PC-9 (cell line): Measurements from ENCODE around the gene AP3S1. TPM values are rescaled to one million over a fixed set of nuclear protein-coding genes. Genes with fewer than 3 reads are reported as not detected.
"Not testable (repeated sequence)": the region's sequence is repeated elsewhere in the genome, so short reads cannot be mapped to it uniquely, and the experiment has no call there.

Source experiments
- BruUV-seq: library from RNA; stranded (reverse); fragments of 400-500 nt; replicated peaks from 2 replicates; lab custom pipeline; 2021; lab: Mats Ljungman, UMichigan
- CTCF ChIA-PET: fragments of 300-600 bp; sonication (Branson Sonifier 250); formaldehyde crosslinking; loops from one replicate; lab custom pipeline; 2022; ENCODE audit warnings: antibody characterized with exemption; lab: Charles Lee
- POLR2A ChIA-PET: fragments of 300-600 bp; sonication (Branson Sonifier 250); formaldehyde crosslinking; loops from one replicate; lab custom pipeline; 2022; ENCODE audit warnings: antibody characterized with exemption; ENCODE audit not compliant: unreplicated experiment; lab: Charles Lee
- DNase-seq, 2 experiments: peaks; one replicate each; pipeline versions ENCODE4 v3.0.0 to v3.0.0-alpha.2; 2015 to 2022; ENCODE audit warnings: mixed read lengths in 1 of 2
- H2AFZ ChIP-seq: fragments of 200-600 bp; sonication (generic); 2 replicates; pipeline ENCODE4 v1.8.1; 2017; ENCODE audit warnings: antibody characterized with exemption
- H3F3A ChIP-seq: fragments of 200-600 bp; sonication (generic); 2 replicates; pipeline ENCODE4 v1.8.1; 2017; ENCODE audit warnings: antibody characterized with exemption, mild to moderate bottlenecking, low read depth; ENCODE audit not compliant: insufficient read depth
- H3K27ac ChIP-seq: fragments of 200-600 bp; sonication (generic); 2 replicates; pipeline ENCODE4 v1.6.1; 2016; ENCODE audit warnings: mixed run types
- H3K27me3 ChIP-seq: fragments of 200-600 bp; sonication (generic); 2 replicates; pipeline ENCODE4 v1.6.1; 2016; ENCODE audit warnings: low read depth, mixed run types; ENCODE audit not compliant: insufficient read depth
- H3K36me3 ChIP-seq: fragments of 200-600 bp; sonication (generic); 2 replicates; pipeline ENCODE4 v1.6.1; 2016; ENCODE audit warnings: low read depth, mixed run types
- H3K4me1 ChIP-seq: fragments of 200-600 bp; sonication (generic); replicated peaks from 2 replicates; pipeline ENCODE4 v1.6.1; 2016; ENCODE audit warnings: mixed run types; ENCODE audit not compliant: insufficient read depth
- H3K4me2 ChIP-seq: fragments of 200-600 bp; sonication (generic); 2 replicates; pipeline ENCODE4 v1.6.1; 2017; ENCODE audit warnings: mixed run types
- H3K4me3 ChIP-seq: fragments of 200-600 bp; sonication (generic); 2 replicates; pipeline ENCODE4 v1.6.1; 2016; ENCODE audit warnings: mixed run types
- H3K79me2 ChIP-seq: fragments of 200-600 bp; sonication (generic); 2 replicates; pipeline ENCODE4 v1.6.1; 2017; ENCODE audit warnings: low read depth, mixed run types
- H3K9me2 ChIP-seq: fragments of 200-600 bp; sonication (generic); 2 replicates; pipeline ENCODE4 v1.8.1; 2017; ENCODE audit warnings: mild to moderate bottlenecking; ENCODE audit not compliant: insufficient read depth
- H3K9me3 ChIP-seq: fragments of 200-600 bp; sonication (generic); 2 replicates; pipeline ENCODE4 v1.8.1; 2016; ENCODE audit warnings: low read depth; ENCODE audit not compliant: insufficient read depth
- H4K20me1 ChIP-seq: fragments of 200-600 bp; sonication (generic); 2 replicates; pipeline ENCODE4 v1.8.1; 2017; ENCODE audit not compliant: insufficient read depth
- EZH2 ChIP-seq: fragments of 200-600 bp; sonication (generic); IDR thresholded peaks from 2 replicates; pipeline ENCODE4 v1.8.0; 2017; ENCODE audit warnings: antibody characterized with exemption, low read depth
- intact Hi-C: fragments of 100-400 bp; cut with micrococcal nuclease; formaldehyde crosslinking; loops from one replicate; pipeline ENCODE4 v1.10.0; 2022; ENCODE audit not compliant: unreplicated experiment
- total RNA-seq: library from RNA; stranded (reverse); gene quantifications from 2 replicates; pipeline ENCODE4 v1.2.3, GENCODE V29; 2021
- TF ChIP-seq, protein P1 (sequence below): fragments of 200-600 bp; sonication (generic); conservative IDR thresholded peaks from 2 replicates; pipeline ENCODE4 v1.6.1; 2017; ENCODE audit warnings: mixed run types, antibody characterized with exemption, mild to moderate bottlenecking, moderate library complexity

Gene AP3S1
- total RNA-seq, 1 experiment from 2014 or later = 49.1 TPM

DNA sequence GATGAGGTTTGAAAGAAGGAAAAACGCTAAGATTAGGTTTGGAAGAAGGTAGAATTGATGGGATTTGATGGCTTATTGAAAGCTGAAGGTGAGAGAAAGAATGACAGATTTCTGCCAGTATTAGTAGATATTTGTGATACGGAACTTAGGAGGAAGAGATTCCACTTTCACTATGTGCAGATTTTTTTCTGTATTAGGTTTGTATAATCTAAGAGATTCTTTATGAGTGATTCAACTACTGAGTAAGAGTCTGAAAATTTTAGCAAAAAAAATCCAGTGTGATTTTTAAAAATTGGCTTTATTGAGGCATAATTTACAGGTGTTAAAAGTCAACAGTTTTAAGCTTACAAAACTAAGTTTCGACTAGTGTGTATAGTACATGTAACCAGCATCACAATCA is 54.1 kb downstream of the AP3S1 start:
- no TSS peak for BruUV-seq
- intact Hi-C loops = loop anchor here (10.0 kb wide), 1 partner anchor 139 kb away; the partner anchor contains the start of gene ARL14EPL
- Histone ChIP-seq H2AFZ (no peak overlapping the region), H3K79me2 (no peaks in the 10 kb centered on the region), H3K27me3 (no peaks in the 10 kb centered on the region), H3K4me3 (no peak overlapping the region), H3K4me2 (no peak overlapping the region), H3K4me1 (no peaks in the 10 kb centered on the region), H3K27ac (no peak overlapping the region), H3K9me3 (no peaks in the 10 kb centered on the region), H4K20me1 (no peaks in the 10 kb centered on the region), H3K9me2 (0 out of 2 replicates have a peak, but pooled peaks cover 5% of the 10 kb centered on the region), H3K36me3 (no peaks in the 10 kb centered on the region), H3F3A (no peaks in the 10 kb centered on the region)
- ChIA-PET CTCF (no interaction called here), POLR2A (no interaction called here)
- no peak for DNase-seq
- TF ChIP-seq, protein P1, sequence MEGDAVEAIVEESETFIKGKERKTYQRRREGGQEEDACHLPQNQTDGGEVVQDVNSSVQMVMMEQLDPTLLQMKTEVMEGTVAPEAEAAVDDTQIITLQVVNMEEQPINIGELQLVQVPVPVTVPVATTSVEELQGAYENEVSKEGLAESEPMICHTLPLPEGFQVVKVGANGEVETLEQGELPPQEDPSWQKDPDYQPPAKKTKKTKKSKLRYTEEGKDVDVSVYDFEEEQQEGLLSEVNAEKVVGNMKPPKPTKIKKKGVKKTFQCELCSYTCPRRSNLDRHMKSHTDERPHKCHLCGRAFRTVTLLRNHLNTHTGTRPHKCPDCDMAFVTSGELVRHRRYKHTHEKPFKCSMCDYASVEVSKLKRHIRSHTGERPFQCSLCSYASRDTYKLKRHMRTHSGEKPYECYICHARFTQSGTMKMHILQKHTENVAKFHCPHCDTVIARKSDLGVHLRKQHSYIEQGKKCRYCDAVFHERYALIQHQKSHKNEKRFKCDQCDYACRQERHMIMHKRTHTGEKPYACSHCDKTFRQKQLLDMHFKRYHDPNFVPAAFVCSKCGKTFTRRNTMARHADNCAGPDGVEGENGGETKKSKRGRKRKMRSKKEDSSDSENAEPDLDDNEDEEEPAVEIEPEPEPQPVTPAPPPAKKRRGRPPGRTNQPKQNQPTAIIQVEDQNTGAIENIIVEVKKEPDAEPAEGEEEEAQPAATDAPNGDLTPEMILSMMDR = no peak
- no peak for TF ChIP-seq EZH2

DNA sequence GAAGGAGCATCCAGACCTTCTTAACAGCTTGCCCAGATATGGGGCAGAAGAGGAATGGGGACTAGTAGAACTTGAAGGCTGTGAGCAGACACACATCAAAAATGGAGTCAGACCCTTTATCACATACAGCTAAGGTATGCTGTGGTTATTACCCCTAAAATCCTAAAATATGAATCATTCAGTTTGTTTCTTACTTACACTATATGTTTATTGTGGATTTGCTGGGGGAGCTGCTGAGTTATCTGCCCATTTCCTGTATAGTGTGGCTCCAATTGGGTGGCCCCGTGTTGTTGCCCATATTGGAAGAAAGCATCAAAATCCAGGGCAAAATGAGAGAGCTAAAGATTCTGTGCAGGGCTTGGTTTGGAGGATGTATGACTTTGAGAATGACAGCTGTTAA is 56.9 kb downstream of the AP3S1 start:
- Histone ChIP-seq H3K27me3 (no peaks in the 10 kb centered on the region), H3K9me3 (no peaks in the 10 kb centered on the region), H3K27ac (no peak overlapping the region), H3K36me3 (no peaks in the 10 kb centered on the region), H3K9me2 (0 out of 2 replicates have a peak, but pooled peaks cover 5% of the 10 kb centered on the region), H4K20me1 (no peaks in the 10 kb centered on the region), H3K4me2 (no peak overlapping the region), H3K79me2 (no peaks in the 10 kb centered on the region), H2AFZ (no peak overlapping the region), H3K4me1 (no peaks in the 10 kb centered on the region), H3K4me3 (no peak overlapping the region), H3F3A (no peaks in the 10 kb centered on the region)
- intact Hi-C loops = loop anchor here (10.0 kb wide), 1 partner anchor 136 kb away; the partner anchor contains the start of gene ARL14EPL
- BruUV-seq = no TSS peak
- no peak for DNase-seq
- ChIA-PET CTCF (interaction anchor here (0.5 kb wide), 1 partner anchor 53 kb away, joined by 5 read pairs; no protein-coding TSS in a partner anchor), POLR2A (no interaction called here)
- TF ChIP-seq, protein P1 = no peak
- TF ChIP-seq EZH2 = no peak

DNA sequence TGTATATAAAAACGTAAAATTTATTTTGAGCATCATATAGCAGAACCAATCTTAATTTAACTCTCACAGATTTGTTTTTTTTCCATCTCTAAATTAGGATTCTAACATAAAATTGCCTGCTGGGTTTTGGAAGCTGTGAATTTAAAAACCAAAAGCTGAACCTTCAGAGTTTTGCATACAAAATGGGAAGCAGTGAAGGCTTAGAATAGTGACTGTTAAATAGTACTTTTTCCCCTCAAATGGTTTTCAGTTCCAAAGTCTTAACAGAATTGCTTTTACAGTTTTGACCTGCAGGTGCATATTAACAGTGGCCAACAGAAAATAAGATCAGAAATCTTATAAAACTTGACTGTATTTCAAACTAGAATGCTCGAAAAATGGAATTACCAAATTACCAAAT is 65.4 kb downstream of the AP3S1 start:
- CTCF ChIA-PET = no interaction called here
- POLR2A ChIA-PET = no interaction called here
- no peak for DNase-seq
- BruUV-seq = no TSS peak
- no peaks in the 10 kb centered on the region for H3K79me2 ChIP-seq
- no peak overlapping the region for H3K4me3 ChIP-seq
- intact Hi-C loops = no loop called here
- no peaks in the 10 kb centered on the region for H3F3A ChIP-seq
- no peak for TF ChIP-seq EZH2
- TF ChIP-seq, protein P1 = no peak
- no peak overlapping the region for H3K4me2 ChIP-seq
- H3K4me1 ChIP-seq = no peaks in the 10 kb centered on the region
- no peaks in the 10 kb centered on the region for H3K9me3 ChIP-seq
- H3K27me3 ChIP-seq = no peaks in the 10 kb centered on the region
- no peak overlapping the region for H3K27ac ChIP-seq
- no peaks in the 10 kb centered on the region for H4K20me1 ChIP-seq
- H2AFZ ChIP-seq = no peak overlapping the region
- H3K36me3 ChIP-seq = no peaks in the 10 kb centered on the region
- peaks cover 2% of the 10 kb centered on the region; the same call in 1 of the 2 replicates for H3K9me2 ChIP-seq

DNA sequence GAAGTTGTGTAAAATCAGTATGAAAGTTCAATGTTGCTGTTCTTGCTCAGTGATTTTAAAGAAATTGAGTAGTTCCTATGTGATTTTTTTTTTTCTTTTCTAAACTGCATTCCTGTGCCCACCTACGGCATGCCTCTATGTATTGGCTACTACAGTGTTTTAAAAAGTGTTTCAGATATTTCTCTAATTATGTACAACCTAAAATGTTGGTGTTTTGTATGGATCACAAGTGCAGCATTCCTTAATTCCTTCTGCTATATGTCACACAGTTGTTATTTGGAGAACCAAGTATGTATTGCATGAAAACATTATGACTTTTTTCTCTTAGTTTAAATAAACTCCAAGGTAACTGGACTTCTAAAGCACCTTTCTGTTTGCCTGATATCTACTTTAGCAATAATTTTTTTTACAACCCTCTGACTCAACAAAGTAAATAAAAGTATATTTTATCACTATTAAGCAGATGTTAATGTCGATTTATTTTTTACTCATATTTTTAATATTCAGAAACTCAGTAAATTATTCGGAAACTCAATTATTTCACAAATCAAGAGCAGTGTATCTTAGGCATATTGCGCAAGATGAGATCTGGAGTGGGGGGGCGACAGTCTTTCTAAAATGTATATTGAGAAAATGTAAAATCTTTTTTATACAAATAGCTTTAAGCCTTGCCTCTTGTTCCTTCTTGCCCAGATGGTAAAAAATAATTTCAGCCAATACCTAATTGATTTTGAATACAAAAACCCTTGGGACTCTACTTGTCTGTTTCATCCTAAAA is 72.1 kb downstream of the AP3S1 start:
- CTCF ChIA-PET, H4K20me1 ChIP-seq, intact Hi-C loops, POLR2A ChIA-PET, H3K9me3 ChIP-seq, H3K79me2 ChIP-seq, H3K4me3 ChIP-seq, H3K27me3 ChIP-seq, H3K36me3 ChIP-seq, H3K9me2 ChIP-seq, H3K4me2 ChIP-seq, H3F3A ChIP-seq, DNase-seq, H3K4me1 ChIP-seq, H3K27ac ChIP-seq, H2AFZ ChIP-seq, BruUV-seq: not testable (repeated sequence)
